ENCODE measurements around the gene ENO2.

GRCh38 chr12:6887460-6887859 lies 26.9 kb upstream of the ENO2 start:
- TF ChIP-seq, protein P1, sequence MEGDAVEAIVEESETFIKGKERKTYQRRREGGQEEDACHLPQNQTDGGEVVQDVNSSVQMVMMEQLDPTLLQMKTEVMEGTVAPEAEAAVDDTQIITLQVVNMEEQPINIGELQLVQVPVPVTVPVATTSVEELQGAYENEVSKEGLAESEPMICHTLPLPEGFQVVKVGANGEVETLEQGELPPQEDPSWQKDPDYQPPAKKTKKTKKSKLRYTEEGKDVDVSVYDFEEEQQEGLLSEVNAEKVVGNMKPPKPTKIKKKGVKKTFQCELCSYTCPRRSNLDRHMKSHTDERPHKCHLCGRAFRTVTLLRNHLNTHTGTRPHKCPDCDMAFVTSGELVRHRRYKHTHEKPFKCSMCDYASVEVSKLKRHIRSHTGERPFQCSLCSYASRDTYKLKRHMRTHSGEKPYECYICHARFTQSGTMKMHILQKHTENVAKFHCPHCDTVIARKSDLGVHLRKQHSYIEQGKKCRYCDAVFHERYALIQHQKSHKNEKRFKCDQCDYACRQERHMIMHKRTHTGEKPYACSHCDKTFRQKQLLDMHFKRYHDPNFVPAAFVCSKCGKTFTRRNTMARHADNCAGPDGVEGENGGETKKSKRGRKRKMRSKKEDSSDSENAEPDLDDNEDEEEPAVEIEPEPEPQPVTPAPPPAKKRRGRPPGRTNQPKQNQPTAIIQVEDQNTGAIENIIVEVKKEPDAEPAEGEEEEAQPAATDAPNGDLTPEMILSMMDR (IDR thresholded peaks at IDR 0.05; ENCODE audit: low read depth, low read length), result no peak
- TF ChIP-seq EZH2phosphoT487 (IDR thresholded peaks at IDR 0.05; ENCODE audit: low read depth), result no peak

Measured in OCI-LY3 (cell line).